PFSK-1 (cell line): ENCODE results near the gene GABRB3.

Experiments used
- FOXP2 ChIP-seq: optimal IDR thresholded peaks from 2 replicates; pipeline ENCODE3; 2011; ENCODE audit warnings: borderline replicate concordance, control low read depth, inconsistent platforms; ENCODE audit not compliant: insufficient read depth; ENCODE audit errors: extremely low read length, extremely low read depth
- POLR2AphosphoS5 ChIP-seq: IDR thresholded peaks from 2 replicates; pipeline ENCODE4 v1.6.1; 2012; ENCODE audit warnings: low read depth, mild to moderate bottlenecking, control low read depth, low read length, moderate library complexity
- REST ChIP-seq, 2 experiments: IDR thresholded peaks; 2 replicates each; pipeline versions ENCODE4 v1.6.1 to v1.8.0; 2011 to 2012; ENCODE audit warnings: low read depth in 2 of 2, low read length in 2 of 2, control low read depth in 1 of 2, inconsistent platforms in 1 of 2, mild to moderate bottlenecking in 1 of 2, moderate library complexity in 1 of 2; ENCODE audit not compliant: insufficient read depth in 1 of 2
- SIN3A ChIP-seq: IDR thresholded peaks from 2 replicates; pipeline ENCODE4 v1.6.1; 2012; ENCODE audit warnings: mild to moderate bottlenecking, low read length, moderate library complexity, borderline replicate concordance; ENCODE audit not compliant: insufficient read depth
- TAF1 ChIP-seq: IDR thresholded peaks from 2 replicates; pipeline ENCODE4 v1.6.1; 2012; ENCODE audit warnings: low read length, control low read depth, borderline replicate concordance; ENCODE audit not compliant: insufficient read depth

The GABRB3 gene

GRCh38 chr15:26766262-26766661 is 6.6 kb downstream of the GABRB3 start:
- TF ChIP-seq SIN3A (no peak), TAF1 (no peak), POLR2AphosphoS5 (no peak), REST (IDR thresholded peaks at IDR 0.05; ENCODE audit: insufficient read depth in 1 of 2, low read depth in 2 of 2, low read length in 2 of 2) (no peak), FOXP2 (no peak)

DNA sequence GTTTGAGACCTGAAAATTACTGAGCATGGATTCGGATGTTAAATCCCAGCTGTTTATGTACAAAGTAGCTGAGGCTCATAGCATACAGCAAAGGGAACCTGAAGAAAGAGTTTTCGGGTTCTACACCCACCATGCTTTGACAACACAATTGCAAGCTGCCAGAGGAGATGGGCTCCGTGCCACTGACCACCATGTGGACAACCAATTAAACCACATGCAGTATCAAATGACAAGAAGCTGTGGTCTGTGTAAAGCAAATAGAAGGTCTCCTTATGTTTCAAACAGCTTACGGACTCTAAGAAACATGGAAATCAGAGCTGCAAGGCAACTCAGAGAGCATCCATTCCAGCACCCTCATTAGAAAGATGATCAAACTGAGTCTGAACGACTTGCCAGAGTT is 12.9 kb downstream of the GABRB3 start:
- TF ChIP-seq FOXP2 (no peak), POLR2AphosphoS5 (no peak), REST (IDR thresholded peaks at IDR 0.05; ENCODE audit: insufficient read depth in 1 of 2, low read depth in 2 of 2, low read length in 2 of 2) (no peak), SIN3A (no peak), TAF1 (no peak)

DNA sequence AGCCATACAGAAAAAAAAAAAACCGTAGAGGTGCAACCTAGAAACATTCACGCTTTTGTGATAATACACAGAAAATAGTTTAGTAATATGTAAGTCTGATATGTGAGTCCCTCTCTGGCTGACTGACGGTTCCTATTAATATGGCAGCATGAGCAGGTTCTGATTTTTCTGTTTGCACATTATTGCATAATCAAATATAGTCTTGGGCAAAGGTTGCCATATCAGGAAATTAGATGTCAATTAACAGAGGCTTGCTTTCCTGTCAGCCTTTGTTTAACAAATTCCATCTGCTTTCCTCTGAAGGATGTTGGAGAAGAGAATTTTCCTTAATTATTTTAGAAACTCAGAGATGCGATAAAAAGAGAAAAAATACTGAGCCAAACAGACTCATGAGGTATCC is 14.8 kb downstream of the GABRB3 start:
- no peak for TF ChIP-seq TAF1
- no peak for TF ChIP-seq REST (IDR thresholded peaks at IDR 0.05; ENCODE audit: insufficient read depth in 1 of 2, low read depth in 2 of 2, low read length in 2 of 2)
- no peak for TF ChIP-seq SIN3A
- TF ChIP-seq POLR2AphosphoS5, result no peak
- TF ChIP-seq FOXP2, result no peak

DNA sequence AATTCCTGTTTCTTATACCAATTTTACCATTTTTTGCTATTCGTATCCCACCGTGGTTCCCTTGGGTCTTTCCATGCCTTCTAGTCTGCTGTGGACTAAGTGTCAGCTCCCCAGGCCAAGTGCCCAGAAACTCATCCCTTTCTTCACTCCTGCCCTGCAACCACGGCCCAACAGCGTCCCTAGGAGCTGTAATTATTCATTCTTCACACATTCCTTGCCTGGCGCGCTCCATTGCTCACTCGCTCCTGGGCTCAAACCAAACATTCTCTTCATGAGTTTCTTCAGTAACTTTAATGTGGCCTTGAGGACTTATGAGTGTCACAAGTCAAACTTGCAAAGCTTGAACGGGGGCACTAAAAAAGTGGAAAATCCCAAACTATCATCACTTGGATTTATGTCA is 15.7 kb downstream of the GABRB3 start:
- TF ChIP-seq POLR2AphosphoS5 (no peak), REST (IDR thresholded peaks at IDR 0.05; ENCODE audit: insufficient read depth in 1 of 2, low read depth in 2 of 2, low read length in 2 of 2) (no peak), FOXP2 (no peak), SIN3A (no peak), TAF1 (no peak)

- no peak for TF ChIP-seq TAF1
- TF ChIP-seq POLR2AphosphoS5, result no peak
- TF ChIP-seq FOXP2, result no peak
- TF ChIP-seq REST (IDR thresholded peaks at IDR 0.05; ENCODE audit: insufficient read depth in 1 of 2, low read depth in 2 of 2, low read length in 2 of 2), result no peak
- TF ChIP-seq SIN3A, result no peak
These were observed 28.0 kb downstream of the GABRB3 start for GRCh38 chr15:26744894-26745293.
